ENCODE measurements around the gene UBE2D3.

Gene UBE2D3

GRCh38 chr4:102826890-102827673 is at the start of gene UBE2D3:
Gene UBE2D3, minus strand, starts transcription at chr4:102827551. Its CDS starts 1,043 bp downstream, at chr4:102826508.
- ATAC-seq: peak; percentile 60
- no peak for TF ChIP-seq OSR1 (CRISPR knock-in tag; IDR thresholded peaks at IDR 0.05)
- TF ChIP-seq, protein P1, sequence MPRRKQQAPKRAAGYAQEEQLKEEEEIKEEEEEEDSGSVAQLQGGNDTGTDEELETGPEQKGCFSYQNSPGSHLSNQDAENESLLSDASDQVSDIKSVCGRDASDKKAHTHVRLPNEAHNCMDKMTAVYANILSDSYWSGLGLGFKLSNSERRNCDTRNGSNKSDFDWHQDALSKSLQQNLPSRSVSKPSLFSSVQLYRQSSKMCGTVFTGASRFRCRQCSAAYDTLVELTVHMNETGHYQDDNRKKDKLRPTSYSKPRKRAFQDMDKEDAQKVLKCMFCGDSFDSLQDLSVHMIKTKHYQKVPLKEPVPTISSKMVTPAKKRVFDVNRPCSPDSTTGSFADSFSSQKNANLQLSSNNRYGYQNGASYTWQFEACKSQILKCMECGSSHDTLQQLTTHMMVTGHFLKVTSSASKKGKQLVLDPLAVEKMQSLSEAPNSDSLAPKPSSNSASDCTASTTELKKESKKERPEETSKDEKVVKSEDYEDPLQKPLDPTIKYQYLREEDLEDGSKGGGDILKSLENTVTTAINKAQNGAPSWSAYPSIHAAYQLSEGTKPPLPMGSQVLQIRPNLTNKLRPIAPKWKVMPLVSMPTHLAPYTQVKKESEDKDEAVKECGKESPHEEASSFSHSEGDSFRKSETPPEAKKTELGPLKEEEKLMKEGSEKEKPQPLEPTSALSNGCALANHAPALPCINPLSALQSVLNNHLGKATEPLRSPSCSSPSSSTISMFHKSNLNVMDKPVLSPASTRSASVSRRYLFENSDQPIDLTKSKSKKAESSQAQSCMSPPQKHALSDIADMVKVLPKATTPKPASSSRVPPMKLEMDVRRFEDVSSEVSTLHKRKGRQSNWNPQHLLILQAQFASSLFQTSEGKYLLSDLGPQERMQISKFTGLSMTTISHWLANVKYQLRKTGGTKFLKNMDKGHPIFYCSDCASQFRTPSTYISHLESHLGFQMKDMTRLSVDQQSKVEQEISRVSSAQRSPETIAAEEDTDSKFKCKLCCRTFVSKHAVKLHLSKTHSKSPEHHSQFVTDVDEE (CRISPR knock-in tag; IDR thresholded peaks at IDR 0.05): peak; percentile 70
- TF ChIP-seq ZNF70 (CRISPR knock-in tag; IDR thresholded peaks at IDR 0.05): peak; percentile 22; the same call in 1 of the 2 replicates
- no peak; the same call in 1 of the 2 replicates for TF ChIP-seq SNAI2 (CRISPR knock-in tag; IDR thresholded peaks at IDR 0.05)
- TF ChIP-seq ZFP30 (CRISPR knock-in tag; IDR thresholded peaks at IDR 0.05): no peak
- no peak for TF ChIP-seq PPARA (CRISPR knock-in tag; IDR thresholded peaks at IDR 0.05; ENCODE audit: borderline replicate concordance)
- peak; percentile 60; the same call in 1 of the 2 replicates for TF ChIP-seq TCF4 (CRISPR knock-in tag; IDR thresholded peaks at IDR 0.05; ENCODE audit: borderline replicate concordance)
- 0 out of 2 replicates have a peak, but pooled peaks have one; percentile 49 for TF ChIP-seq ZFP3 (CRISPR knock-in tag; IDR thresholded peaks at IDR 0.05)
- peak; percentile 39; the same call in 1 of the 2 replicates for TF ChIP-seq PATZ1 (CRISPR knock-in tag; IDR thresholded peaks at IDR 0.05; ENCODE audit: borderline replicate concordance)
- TF ChIP-seq TOX (CRISPR knock-in tag; IDR thresholded peaks at IDR 0.05; ENCODE audit: borderline replicate concordance): no peak
- TF ChIP-seq CSRNP3 (CRISPR knock-in tag; IDR thresholded peaks at IDR 0.05): peak; percentile 83
- peak; percentile 53; the same call in 1 of the 2 replicates for TF ChIP-seq RARB (CRISPR knock-in tag; IDR thresholded peaks at IDR 0.05)
- no peak for TF ChIP-seq CREB5 (CRISPR knock-in tag; IDR thresholded peaks at IDR 0.05; ENCODE audit: low read depth)
- TF ChIP-seq ZC3H10 (CRISPR knock-in tag; IDR thresholded peaks at IDR 0.05): peak; percentile 64; the same call in 1 of the 2 replicates
- TF ChIP-seq ZNF8 (CRISPR knock-in tag; IDR thresholded peaks at IDR 0.05): no peak

DNA sequence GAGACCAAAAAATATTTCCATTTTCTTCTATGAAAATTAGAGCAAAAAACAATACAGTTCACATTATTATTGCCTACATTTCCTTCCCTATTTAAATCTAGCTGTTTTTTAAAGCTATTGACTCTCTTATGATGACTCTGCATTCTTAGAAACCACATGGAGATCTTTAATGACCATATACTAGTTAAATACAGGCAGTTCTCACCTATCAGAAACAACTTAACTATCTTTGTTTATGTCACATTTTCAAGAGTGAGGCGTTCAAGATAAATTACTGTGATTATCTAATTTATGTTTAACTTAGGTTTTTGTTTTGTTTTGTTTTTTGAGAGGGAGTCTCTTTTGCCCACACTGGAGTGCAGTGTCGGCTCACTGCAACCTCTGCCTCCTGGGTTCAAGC is 44.4 kb upstream of the UBE2D3 start:
- TF ChIP-seq ZNF8 (CRISPR knock-in tag; IDR thresholded peaks at IDR 0.05) (no peak), CSDC2 (CRISPR knock-in tag; IDR thresholded peaks at IDR 0.05) (no peak), PATZ1 (CRISPR knock-in tag; IDR thresholded peaks at IDR 0.05; ENCODE audit: borderline replicate concordance) (no peak), ESRRG (CRISPR knock-in tag; IDR thresholded peaks at IDR 0.05) (no peak), ZC3H10 (CRISPR knock-in tag; IDR thresholded peaks at IDR 0.05) (no peak), CREB5 (CRISPR knock-in tag; IDR thresholded peaks at IDR 0.05; ENCODE audit: low read depth) (no peak), TCF4 (CRISPR knock-in tag; IDR thresholded peaks at IDR 0.05; ENCODE audit: borderline replicate concordance) (no peak), ZFP30 (CRISPR knock-in tag; IDR thresholded peaks at IDR 0.05) (no peak), ZNF70 (CRISPR knock-in tag; IDR thresholded peaks at IDR 0.05) (no peak), ISL1 (CRISPR knock-in tag; IDR thresholded peaks at IDR 0.05) (no peak), BACH2 (CRISPR knock-in tag; IDR thresholded peaks at IDR 0.05; ENCODE audit: borderline replicate concordance) (no peak), RARB (CRISPR knock-in tag; IDR thresholded peaks at IDR 0.05) (no peak), GLIS3 (CRISPR knock-in tag; IDR thresholded peaks at IDR 0.05) (no peak), ZNF565 (CRISPR knock-in tag; conservative IDR thresholded peaks at IDR 0.05; ENCODE audit: low read depth) (no peak), ZFP3 (CRISPR knock-in tag; IDR thresholded peaks at IDR 0.05) (no peak)
- TF ChIP-seq, protein P1 (CRISPR knock-in tag; IDR thresholded peaks at IDR 0.05): no peak
- no peak for ATAC-seq
